Measurements from ENCODE around the gene LDB2. TPM values are rescaled to one million over a fixed set of nuclear protein-coding genes. Genes with fewer than 3 reads are reported as not detected.

Gene LDB2
- total and polyA plus RNA-seq, 2 of the 8 experiments (the other 6 are each of a cell fraction or from before 2014, with no cell fraction given) = 57.0 to 140 TPM

DNA sequence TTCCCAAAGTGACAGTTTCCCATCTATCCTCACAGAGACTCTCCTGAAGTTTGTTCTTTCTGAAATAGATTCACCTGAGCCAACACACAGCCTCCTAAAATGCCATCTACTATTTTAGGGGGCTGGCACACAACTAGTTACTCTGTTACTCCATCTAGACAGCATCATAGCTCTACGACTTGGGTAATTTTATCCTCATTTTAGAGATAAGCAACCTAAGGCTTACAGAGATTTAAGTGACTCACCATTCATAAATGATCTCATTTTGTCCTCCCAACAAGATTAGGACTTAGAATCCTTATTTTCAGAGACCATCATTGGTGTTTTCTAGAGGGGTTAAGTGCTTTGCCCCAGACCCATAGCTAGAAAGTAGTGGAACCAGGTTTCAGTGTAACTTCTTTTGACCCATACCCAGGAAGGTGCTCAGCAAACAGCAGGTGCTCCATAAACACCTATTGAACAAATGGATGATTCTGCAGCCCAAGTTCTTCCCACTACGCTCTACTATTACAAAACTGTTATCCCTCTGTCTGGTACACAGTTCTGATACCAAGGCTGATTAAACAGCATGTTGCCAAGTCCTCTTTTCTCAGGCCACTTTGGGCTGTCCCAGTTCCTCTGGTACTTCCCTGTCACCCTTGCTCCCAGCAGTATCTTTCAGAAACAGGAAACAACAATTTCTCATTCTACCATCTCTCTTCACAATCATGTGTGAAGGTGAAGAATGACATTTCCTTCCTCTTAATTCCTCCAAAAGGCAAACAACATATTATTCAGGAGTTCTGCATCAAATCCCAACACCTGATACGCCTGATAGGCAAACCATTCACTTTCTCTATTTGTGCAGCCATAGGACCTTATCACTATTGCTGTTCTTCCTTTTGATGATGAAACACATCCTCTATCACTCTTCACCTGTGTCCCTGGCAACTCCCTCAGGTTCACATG, 367.5 kb downstream of the LDB2 start (continued):
- no peak for TF ChIP-seq CBX8 (IDR thresholded peaks at IDR 0.05; ENCODE audit: borderline replicate concordance, low read depth, low read length)

All from H1 (cell line).